GM18508 (cell line): ENCODE results near the gene ECT2.
"Not testable (repeated sequence)": the region's sequence is repeated elsewhere in the genome, so short reads cannot be mapped to it uniquely, and the experiment has no call there.

Source experiments
- ATAC-seq: cut with Tn5 transposase; IDR thresholded peaks from one replicate; pipeline ENCODE4 v1.9.1; 2021; ENCODE audit warnings: moderate number of reproducible peaks; ENCODE audit not compliant: insufficient read depth, unreplicated experiment

The ECT2 gene

GRCh38 chr3:172750368-172751174 lies at the start of gene ECT2:
Gene ECT2, plus strand, starts transcription at chr3:172750726. Its CDS starts 3,805 bp downstream, at chr3:172754531.
- peak; percentile 97 for ATAC-seq

GRCh38 chr3:172700936-172701455 lies 49.5 kb upstream of the ECT2 start:
- no peak for ATAC-seq

GRCh38 chr3:172701751-172702150 lies 48.8 kb upstream of the ECT2 start:
- ATAC-seq, result no peak

- ATAC-seq, result no peak
Observed at GRCh38 chr3:172702256-172702655, 48.3 kb upstream of the ECT2 start.

- not testable (repeated sequence) for ATAC-seq
Observed at GRCh38 chr3:172702731-172703130, 47.8 kb upstream of the ECT2 start.

GRCh38 chr3:172704001-172704400 lies 46.5 kb upstream of the ECT2 start:
- ATAC-seq, result no peak

- ATAC-seq, result no peak
Observed at GRCh38 chr3:172705170-172705569, 45.4 kb upstream of the ECT2 start.

- ATAC-seq, result no peak
Observed at GRCh38 chr3:172707030-172707429, 43.5 kb upstream of the ECT2 start.

- ATAC-seq, result no peak
Observed at GRCh38 chr3:172707967-172708366, 42.6 kb upstream of the ECT2 start.

GRCh38 chr3:172708921-172709773 lies 41.4 kb upstream of the ECT2 start:
- no peak for ATAC-seq

GRCh38 chr3:172709774-172710663 lies 40.5 kb upstream of the ECT2 start:
- no peak for ATAC-seq

- ATAC-seq, result peak; percentile 99
Observed at GRCh38 chr3:172710664-172711453, 39.7 kb upstream of the ECT2 start, which contains the start of gene NCEH1. Gene NCEH1, minus strand, starts transcription at chr3:172711067. Its CDS starts 83 bp downstream, at chr3:172710984.

GRCh38 chr3:172711454-172711795 lies 39.1 kb upstream of the ECT2 start:
- peak; percentile 11 for ATAC-seq

GRCh38 chr3:172713316-172713715 lies 37.2 kb upstream of the ECT2 start:
- no peak for ATAC-seq

- ATAC-seq, result no peak
Observed at GRCh38 chr3:172716476-172716875, 34.0 kb upstream of the ECT2 start.

- ATAC-seq, result no peak
Observed at GRCh38 chr3:172717493-172718088, 32.9 kb upstream of the ECT2 start.

- not testable (repeated sequence) for ATAC-seq
Observed at GRCh38 chr3:172722536-172723040, 27.9 kb upstream of the ECT2 start.

- ATAC-seq, result no peak
Observed at GRCh38 chr3:172726380-172726779, 24.1 kb upstream of the ECT2 start.

- ATAC-seq, result no peak
Observed at GRCh38 chr3:172735014-172735413, 15.5 kb upstream of the ECT2 start.
